ENCODE results near the gene PLA2G4D. TPM values are rescaled to one million over a fixed set of nuclear protein-coding genes. Genes with fewer than 3 reads are reported as not detected.

The PLA2G4D gene
- total RNA-seq, 1 donor from 2014 or later, result 26.5 TPM

DNA sequence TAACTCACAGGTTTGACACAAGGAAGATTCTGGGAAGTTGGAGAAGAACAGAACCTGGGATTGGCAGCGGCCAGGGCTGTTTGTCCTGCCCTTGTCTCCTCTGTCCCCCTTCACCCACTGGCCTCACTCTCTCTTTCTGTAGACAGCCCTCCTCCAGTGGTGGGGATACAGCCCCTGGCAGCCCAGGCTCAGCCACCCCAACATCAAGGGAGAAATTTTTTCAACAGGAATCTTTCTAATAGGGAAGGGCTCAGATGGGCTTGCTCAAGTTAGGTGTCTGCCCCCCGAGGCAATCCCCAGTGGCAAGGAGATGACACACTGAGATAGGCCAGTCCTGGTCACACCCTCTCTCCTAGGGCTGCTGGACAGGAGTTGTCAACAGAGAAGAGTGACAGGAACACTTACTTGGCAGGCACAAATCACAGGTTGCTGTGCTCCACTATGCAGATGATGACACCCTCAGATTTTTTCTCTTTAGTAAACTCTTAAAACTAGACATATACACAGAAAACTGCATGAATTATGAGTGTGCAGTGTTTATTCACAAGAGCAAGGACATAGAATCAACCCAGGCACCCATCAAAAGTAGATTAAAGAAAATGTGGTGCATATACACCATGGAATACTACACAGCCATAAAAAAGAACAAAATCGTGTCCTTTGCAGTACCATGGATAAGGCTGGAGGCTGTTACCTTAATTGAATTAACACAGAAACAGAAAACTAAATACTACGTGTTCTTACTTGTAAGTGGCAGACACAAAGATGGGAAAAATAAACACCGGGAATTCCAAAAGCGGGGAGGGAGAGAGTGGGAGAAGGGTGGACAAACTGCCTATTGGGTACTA lies 36.3 kb downstream of the PLA2G4D start:
- H3K36me3 ChIP-seq, result no peaks in the 10 kb centered on the region
- H3K9me3 ChIP-seq, result no peaks in the 10 kb centered on the region
- TF ChIP-seq, protein P1, sequence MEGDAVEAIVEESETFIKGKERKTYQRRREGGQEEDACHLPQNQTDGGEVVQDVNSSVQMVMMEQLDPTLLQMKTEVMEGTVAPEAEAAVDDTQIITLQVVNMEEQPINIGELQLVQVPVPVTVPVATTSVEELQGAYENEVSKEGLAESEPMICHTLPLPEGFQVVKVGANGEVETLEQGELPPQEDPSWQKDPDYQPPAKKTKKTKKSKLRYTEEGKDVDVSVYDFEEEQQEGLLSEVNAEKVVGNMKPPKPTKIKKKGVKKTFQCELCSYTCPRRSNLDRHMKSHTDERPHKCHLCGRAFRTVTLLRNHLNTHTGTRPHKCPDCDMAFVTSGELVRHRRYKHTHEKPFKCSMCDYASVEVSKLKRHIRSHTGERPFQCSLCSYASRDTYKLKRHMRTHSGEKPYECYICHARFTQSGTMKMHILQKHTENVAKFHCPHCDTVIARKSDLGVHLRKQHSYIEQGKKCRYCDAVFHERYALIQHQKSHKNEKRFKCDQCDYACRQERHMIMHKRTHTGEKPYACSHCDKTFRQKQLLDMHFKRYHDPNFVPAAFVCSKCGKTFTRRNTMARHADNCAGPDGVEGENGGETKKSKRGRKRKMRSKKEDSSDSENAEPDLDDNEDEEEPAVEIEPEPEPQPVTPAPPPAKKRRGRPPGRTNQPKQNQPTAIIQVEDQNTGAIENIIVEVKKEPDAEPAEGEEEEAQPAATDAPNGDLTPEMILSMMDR (IDR thresholded peaks at IDR 0.05), result no peak
- TF ChIP-seq POLR2AphosphoS5 (IDR thresholded peaks at IDR 0.05; ENCODE audit: insufficient read depth in 1 of 2, low read depth in 1 of 2), result peak in 1 of 2 donors; percentile 19
- no peaks in the 10 kb centered on the region for H3K27me3 ChIP-seq
- DNase-seq (ENCODE audit: extremely low spot score in 2 of 2), result peak in 1 of 2 donors; percentile 91
- H3K4me1 ChIP-seq, result peaks cover 10% of the 10 kb centered on the region
- intact Hi-C loops (cut with DNase I), result no loop called here
- H3K4me3 ChIP-seq, result no peak overlapping the region
- H3K27ac ChIP-seq, result peak overlapping the region; percentile 74

DNA sequence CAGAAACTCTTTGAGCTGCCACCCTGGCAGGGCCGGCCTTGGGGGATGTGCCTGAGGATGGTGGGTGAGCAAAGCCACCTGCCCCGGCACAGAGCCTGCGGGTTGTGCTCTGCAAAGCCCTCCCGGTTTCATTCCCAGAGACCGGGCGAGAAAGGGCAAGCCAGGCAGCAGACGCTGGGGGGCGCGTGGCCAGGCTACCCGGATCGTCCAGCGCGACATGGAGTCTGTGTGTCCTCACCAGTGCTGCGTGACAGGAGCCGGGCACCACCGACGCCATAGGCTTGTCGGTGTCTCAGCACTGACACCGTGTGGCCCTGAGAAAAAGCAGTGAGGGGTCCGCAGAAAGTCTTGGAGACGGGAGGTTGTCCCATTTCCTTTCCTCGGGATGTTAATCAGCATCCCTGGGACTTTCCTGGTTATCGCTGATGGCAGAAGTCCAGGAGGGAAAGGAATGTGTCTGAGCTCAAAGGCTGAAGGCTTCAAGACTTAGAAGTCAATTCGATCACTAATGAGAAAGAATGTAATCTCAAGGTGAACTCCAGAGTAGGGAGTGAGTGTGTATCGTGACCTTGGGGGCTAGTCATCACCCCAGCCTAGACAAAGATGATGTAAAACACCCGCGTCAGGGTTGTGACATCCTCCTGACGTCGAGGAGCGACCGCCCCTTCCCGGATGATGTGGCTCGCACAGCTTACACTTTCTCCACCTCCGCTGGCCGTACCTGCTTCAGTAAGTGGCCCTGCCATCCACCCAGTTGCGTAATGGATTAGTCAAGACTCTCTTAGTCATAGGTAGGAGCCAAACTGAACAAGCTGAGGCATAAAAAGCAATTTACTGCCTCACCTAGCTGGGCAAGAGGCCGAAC lies 37.2 kb downstream of the PLA2G4D start:
- peak; percentile 95 to 97 for DNase-seq (ENCODE audit: extremely low spot score in 2 of 2)
- H3K9me3 ChIP-seq, result no peaks in the 10 kb centered on the region

DNA sequence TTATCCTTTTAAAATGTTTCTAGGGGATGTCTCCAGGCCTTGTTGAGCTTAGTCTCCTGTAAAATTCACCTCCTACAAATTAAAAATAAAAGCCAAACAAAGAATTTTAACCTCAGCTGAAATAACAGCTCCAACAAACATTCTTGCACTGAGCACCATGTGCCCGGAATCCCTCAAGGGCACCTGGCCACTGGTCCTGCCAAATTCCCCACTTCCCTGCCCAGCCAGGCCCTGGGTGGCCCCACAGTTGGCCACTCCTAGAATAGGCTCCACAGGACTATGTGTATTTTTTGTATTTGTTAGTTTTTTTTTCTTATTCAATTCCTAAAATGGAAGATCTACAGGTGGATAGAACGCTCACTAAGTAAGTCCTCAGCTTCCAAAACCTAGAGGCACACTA lies 40.4 kb downstream of the PLA2G4D start:
- TF ChIP-seq POLR2A (IDR thresholded peaks at IDR 0.05), result no peak
- TF ChIP-seq, protein P1 (IDR thresholded peaks at IDR 0.05), result no peak
- no peak for TF ChIP-seq POLR2AphosphoS5 (IDR thresholded peaks at IDR 0.05; ENCODE audit: insufficient read depth in 1 of 2, low read depth in 1 of 2)
- peak in 1 of 2 donors; percentile 18 for DNase-seq (ENCODE audit: extremely low spot score in 2 of 2)
- no peaks in the 10 kb centered on the region for H3K27me3 ChIP-seq
- intact Hi-C loops (cut with DNase I), result loop anchor here (5.0 kb wide), 1 partner anchor 62 kb away; no protein-coding TSS in a partner anchor
- no peak overlapping the region for H3K4me3 ChIP-seq
- H3K36me3 ChIP-seq, result no peaks in the 10 kb centered on the region
- H3K27ac ChIP-seq, result no peak overlapping the region
- no peaks in the 10 kb centered on the region for H3K9me3 ChIP-seq
- peaks cover 10% of the 10 kb centered on the region for H3K4me1 ChIP-seq

More for the DNA sequence above, 37.2 kb downstream of the PLA2G4D start:
- intact Hi-C loops (cut with DNase I), result no loop called here
- peak overlapping the region; percentile 74 for H3K27ac ChIP-seq
- peak overlapping the region; percentile 18 to 30 for H3K4me3 ChIP-seq
- peaks cover 10% of the 10 kb centered on the region for H3K4me1 ChIP-seq
- no peaks in the 10 kb centered on the region for H3K36me3 ChIP-seq
- H3K27me3 ChIP-seq, result no peaks in the 10 kb centered on the region
- TF ChIP-seq POLR2A (IDR thresholded peaks at IDR 0.05), result peak in 1 of 2 donors; percentile 20
- TF ChIP-seq, protein P1 (IDR thresholded peaks at IDR 0.05), result peak in 2 of 3 experiments; percentile 26 to 32
- TF ChIP-seq POLR2AphosphoS5 (IDR thresholded peaks at IDR 0.05; ENCODE audit: insufficient read depth in 1 of 2, low read depth in 1 of 2), result peak; percentile 54 to 73

DNA sequence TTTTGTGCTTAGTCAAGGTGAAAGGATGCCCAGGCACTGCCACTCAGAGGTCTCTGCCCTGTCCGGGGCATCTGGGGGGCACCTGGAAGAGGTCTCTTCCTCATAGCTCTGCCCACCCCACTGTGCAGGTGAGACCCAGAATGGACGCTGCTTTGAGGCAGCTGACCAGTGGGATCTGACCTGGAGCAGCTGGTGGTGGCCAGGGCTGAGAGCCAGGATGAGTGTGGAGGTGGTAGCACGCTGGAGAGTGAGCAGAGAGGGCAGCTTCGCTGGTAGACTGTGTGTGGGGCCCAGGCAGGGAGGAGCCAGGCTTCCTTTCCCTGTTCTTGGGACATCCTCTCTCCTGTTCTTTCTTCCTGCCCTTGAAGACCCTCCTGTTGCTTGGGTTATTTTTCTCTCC lies 41.4 kb downstream of the PLA2G4D start:
- intact Hi-C loops (cut with DNase I), result loop anchor here (5.0 kb wide), 1 partner anchor 61 kb away; no protein-coding TSS in a partner anchor
- no peak overlapping the region for H3K27ac ChIP-seq
- peaks cover 10% of the 10 kb centered on the region for H3K4me1 ChIP-seq
- no peaks in the 10 kb centered on the region for H3K9me3 ChIP-seq
- H3K4me3 ChIP-seq, result no peak overlapping the region
- H3K27me3 ChIP-seq, result no peaks in the 10 kb centered on the region
- no peaks in the 10 kb centered on the region for H3K36me3 ChIP-seq
- peak in 1 of 2 donors; percentile 77 for DNase-seq (ENCODE audit: extremely low spot score in 2 of 2)
- TF ChIP-seq, protein P1 (IDR thresholded peaks at IDR 0.05), result no peak
- TF ChIP-seq POLR2AphosphoS5 (IDR thresholded peaks at IDR 0.05; ENCODE audit: insufficient read depth in 1 of 2, low read depth in 1 of 2) (no peak), POLR2A (IDR thresholded peaks at IDR 0.05) (no peak)
